ENCODE data around the gene FOXS1. TPM values are rescaled to one million over a fixed set of nuclear protein-coding genes. Genes with fewer than 3 reads are reported as not detected.

FOXS1 gene
- total RNA-seq, 2 experiments from 2014 or later = not detected

DNA sequence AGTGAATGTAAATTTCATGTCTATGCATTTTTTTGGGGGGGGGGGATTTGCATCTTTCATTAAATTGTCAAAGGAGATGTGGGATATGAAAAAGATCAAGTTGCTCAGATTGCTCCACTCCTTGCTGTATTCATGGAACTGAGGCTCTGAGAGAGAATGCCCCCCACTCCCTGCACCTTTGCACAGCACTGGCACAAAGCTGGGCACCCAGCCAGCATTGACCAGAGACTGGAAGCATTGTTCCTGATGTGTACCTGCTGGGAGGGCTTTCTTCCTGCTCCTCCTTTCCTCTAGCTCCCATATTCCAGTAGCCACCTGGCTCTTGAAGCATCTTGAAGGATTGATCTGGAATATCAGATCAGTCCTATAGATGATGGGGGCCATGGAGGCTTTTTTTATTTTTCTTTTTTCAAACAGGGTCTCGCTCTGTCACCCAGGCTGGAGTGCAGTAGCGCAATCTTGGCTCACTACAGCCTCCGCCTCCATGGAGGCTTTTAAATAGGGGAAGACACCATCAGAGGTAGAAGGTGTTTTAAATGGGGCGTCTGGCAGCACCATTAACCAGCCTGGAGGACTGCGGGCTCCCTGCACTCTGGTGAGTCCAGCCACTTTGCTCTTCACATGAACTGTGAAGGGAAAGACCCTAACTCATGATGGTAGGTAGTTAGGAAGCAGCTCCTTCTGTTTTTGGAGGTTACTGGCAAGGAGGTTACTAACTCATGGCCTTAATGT lies 14.0 kb upstream of the FOXS1 start:
- ChIA-PET POLR2A (interaction anchor here (1.2 kb wide), 1 partner anchor 172 kb away, joined by 3 read pairs; no protein-coding TSS in a partner anchor), CTCF (interaction anchor here (1.1 to 1.8 kb wide), 5 partner anchors 13 to 173 kb away, joined by 3 to 6 read pairs (median 4); partner anchors contain the start of gene PDRG1)
- no peak overlapping the region for H3K4me3 Mint-ChIP-seq
- H3K27me3 Mint-ChIP-seq = peaks cover 36% of the 10 kb centered on the region
- no peak overlapping the region for H3K27ac Mint-ChIP-seq
- DNase-seq = no peak
- peaks cover 12% of the 10 kb centered on the region for H3K4me1 Mint-ChIP-seq
- no peaks in the 10 kb centered on the region for H3K9me3 Mint-ChIP-seq
- no peaks in the 10 kb centered on the region for H3K36me3 Mint-ChIP-seq (ENCODE audit: low read depth)

DNA sequence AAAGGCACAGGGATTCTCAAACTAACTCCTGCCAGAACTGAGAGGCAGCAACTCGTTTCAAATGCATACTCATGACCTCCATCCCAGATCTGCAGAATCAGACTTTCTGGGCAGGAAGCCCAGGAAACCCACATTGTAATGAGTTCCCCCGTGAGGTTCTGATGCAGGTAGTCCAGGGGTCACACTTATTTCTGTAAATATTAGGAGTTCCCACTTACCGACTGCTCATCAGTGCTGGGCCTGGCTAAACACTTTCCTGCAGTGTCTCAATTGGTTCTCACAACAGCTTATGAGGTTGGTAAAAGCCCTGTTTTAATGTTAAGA lies 13.3 kb upstream of the FOXS1 start:
- Mint-ChIP-seq H3K27ac (no peak overlapping the region), H3K36me3 (ENCODE audit: low read depth) (no peaks in the 10 kb centered on the region), H3K4me1 (peaks cover 12% of the 10 kb centered on the region), H3K9me3 (no peaks in the 10 kb centered on the region), H3K4me3 (no peak overlapping the region), H3K27me3 (peaks cover 40% of the 10 kb centered on the region)
- DNase-seq = no peak
- CTCF ChIA-PET = interaction anchor here (1.8 kb wide), 1 partner anchor 21 kb away, joined by 4 read pairs; no protein-coding TSS in a partner anchor
- POLR2A ChIA-PET = no interaction called here

DNA sequence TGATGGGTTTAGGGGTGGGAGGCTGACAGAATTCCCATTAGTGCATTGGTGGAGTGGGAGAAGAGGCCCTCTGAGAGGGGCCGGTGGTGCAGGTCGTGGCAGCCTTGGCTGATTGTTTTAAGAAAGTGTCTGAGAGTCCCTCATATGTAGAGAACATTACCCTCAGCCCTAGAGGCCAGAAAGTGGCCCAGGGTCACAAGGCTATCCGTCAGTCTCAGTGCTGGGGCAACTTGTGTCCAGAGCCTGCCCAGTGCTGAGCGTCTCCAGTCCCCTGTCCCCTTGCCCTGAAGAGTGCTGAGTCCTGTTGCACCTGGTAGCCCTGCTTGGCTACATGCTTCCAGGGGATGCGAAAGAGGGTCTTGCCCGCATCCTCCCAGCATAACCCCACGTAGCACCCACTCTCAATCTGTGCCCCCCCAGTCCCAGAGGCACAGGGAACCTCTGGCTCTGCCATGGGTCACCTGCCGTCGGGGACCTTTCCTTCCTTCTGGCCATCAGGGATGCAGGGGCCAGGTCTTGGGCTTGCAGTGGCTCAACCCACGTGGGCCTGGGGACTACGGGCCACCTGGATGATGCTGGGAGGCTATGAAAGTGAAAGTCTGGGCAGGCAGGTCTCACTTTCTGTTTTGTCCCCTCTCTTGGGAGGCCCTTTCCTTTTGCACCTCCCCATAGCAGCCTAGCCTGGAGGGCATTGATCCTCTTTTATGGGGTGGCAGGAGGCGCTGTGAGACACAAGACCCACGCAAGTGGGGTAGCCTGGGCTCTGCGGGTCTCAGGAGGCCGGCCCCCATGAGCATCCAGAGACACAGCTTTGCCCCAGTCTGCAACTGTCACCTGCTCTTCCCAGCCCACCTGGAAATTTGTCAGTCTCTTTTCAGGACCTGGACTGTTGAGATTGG lies 12.7 kb upstream of the FOXS1 start:
- POLR2A ChIA-PET = no interaction called here
- no peak for DNase-seq
- H3K27me3 Mint-ChIP-seq = peaks cover 40% of the 10 kb centered on the region
- H3K36me3 Mint-ChIP-seq (ENCODE audit: low read depth) = no peaks in the 10 kb centered on the region
- no peaks in the 10 kb centered on the region for H3K9me3 Mint-ChIP-seq
- H3K4me1 Mint-ChIP-seq = peaks cover 12% of the 10 kb centered on the region
- H3K27ac Mint-ChIP-seq = no peak overlapping the region
- CTCF ChIA-PET = no interaction called here
- no peak overlapping the region for H3K4me3 Mint-ChIP-seq

GRCh38 chr20:31856516-31856915 lies 11.1 kb upstream of the FOXS1 start:
- Mint-ChIP-seq H3K27me3 (peaks cover 31% of the 10 kb centered on the region), H3K9me3 (no peaks in the 10 kb centered on the region), H3K27ac (no peak overlapping the region), H3K4me3 (no peak overlapping the region), H3K4me1 (peaks cover 7% of the 10 kb centered on the region), H3K36me3 (ENCODE audit: low read depth) (no peaks in the 10 kb centered on the region)
- CTCF ChIA-PET = interaction anchor here (0.9 to 6.3 kb wide), 4 partner anchors 10 to 234 kb away, joined by 3 to 49 read pairs (median 11); partner anchors contain the start of gene PDRG1
- no peak for DNase-seq
- POLR2A ChIA-PET = no interaction called here

DNA sequence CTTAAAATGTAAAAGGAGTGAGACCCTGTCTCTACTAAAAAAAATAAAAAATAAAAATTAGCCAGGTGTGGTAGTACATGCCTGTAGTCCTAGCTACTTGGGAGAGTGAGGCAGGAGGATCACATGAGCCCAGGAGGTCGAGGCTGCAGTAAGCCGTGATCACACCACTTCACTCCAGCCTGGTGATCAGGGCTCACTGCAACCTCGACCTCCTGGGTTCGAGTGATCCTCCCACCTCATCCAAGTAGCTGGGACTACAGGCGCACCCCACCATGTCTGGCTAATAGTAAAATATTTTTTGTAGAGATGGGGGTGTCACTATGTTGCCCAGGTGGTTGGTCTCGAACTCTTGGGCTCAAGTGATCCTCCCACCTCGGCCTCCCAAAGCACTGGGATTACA lies 8.1 kb upstream of the FOXS1 start:
- H3K36me3 Mint-ChIP-seq (ENCODE audit: low read depth) = no peaks in the 10 kb centered on the region
- H3K9me3 Mint-ChIP-seq = no peaks in the 10 kb centered on the region
- no peak overlapping the region for H3K27ac Mint-ChIP-seq
- CTCF ChIA-PET = interaction anchor here (0.6 to 6.3 kb wide), 13 partner anchors 9 to 799 kb away, joined by 3 to 49 read pairs (median 7); partner anchors contain the start of genes MYLK2 and PDRG1
- DNase-seq = no peak
- no peak overlapping the region for H3K4me3 Mint-ChIP-seq
- peaks cover 3% of the 10 kb centered on the region for H3K4me1 Mint-ChIP-seq
- peaks cover 33% of the 10 kb centered on the region for H3K27me3 Mint-ChIP-seq
- POLR2A ChIA-PET = no interaction called here

DNA sequence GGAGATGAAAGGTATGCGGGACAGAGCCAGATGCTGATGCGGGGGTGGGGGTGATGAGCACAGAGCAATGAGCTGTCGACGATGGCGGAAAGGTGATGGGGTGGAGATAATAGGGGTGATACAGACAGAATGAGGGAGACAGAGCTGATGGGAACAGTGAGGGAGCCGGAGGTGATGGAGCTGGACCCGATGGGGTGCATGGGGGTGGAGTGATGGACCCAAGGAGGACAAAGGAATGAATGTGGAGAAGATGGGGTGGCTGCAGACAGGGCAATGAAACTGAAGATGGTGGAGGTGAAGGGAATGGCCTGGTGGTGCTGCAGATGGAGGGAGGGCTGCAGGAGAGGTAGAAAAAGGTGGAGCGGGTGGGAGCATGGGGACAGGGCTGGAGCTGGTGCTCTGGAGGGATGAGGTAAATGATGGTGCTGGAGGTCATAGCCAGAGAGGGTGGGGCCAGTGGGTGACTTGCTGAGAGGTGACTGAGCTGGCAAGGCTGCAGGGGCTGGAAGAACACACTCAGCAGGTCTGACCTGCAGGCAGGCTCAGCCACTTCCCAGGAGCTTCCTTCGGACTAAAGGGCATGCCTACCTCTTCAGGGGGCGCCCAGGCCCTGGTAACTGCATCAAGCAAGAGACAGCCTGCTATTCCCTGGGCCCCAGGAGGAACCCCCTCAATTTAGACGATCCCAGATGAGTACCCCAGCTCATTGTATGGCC lies 6.0 kb upstream of the FOXS1 start:
- peaks cover 30% of the 10 kb centered on the region for H3K27me3 Mint-ChIP-seq
- CTCF ChIA-PET = interaction anchor here (0.7 to 6.3 kb wide), 14 partner anchors 10 to 257 kb away, joined by 3 to 49 read pairs (median 10); partner anchors contain the start of genes MYLK2 and PDRG1
- H3K27ac Mint-ChIP-seq = no peak overlapping the region
- DNase-seq = no peak
- no peak overlapping the region for H3K4me3 Mint-ChIP-seq
- POLR2A ChIA-PET = no interaction called here
- H3K36me3 Mint-ChIP-seq (ENCODE audit: low read depth) = no peaks in the 10 kb centered on the region
- H3K9me3 Mint-ChIP-seq = no peaks in the 10 kb centered on the region
- H3K4me1 Mint-ChIP-seq = peaks cover 2% of the 10 kb centered on the region

GRCh38 chr20:31849306-31849930 lies 4.0 kb upstream of the FOXS1 start:
- no peaks in the 10 kb centered on the region for H3K9me3 Mint-ChIP-seq
- CTCF ChIA-PET = interaction anchor here (0.9 to 4.7 kb wide), 5 partner anchors 12 to 103 kb away, joined by 3 to 54 read pairs (median 6); partner anchors contain the start of gene PDRG1
- DNase-seq = no peak
- H3K27ac Mint-ChIP-seq = no peak overlapping the region
- peaks cover 2% of the 10 kb centered on the region for H3K4me1 Mint-ChIP-seq
- H3K4me3 Mint-ChIP-seq = no peak overlapping the region
- peaks cover 30% of the 10 kb centered on the region for H3K27me3 Mint-ChIP-seq
- H3K36me3 Mint-ChIP-seq (ENCODE audit: low read depth) = no peaks in the 10 kb centered on the region
- POLR2A ChIA-PET = no interaction called here

- Mint-ChIP-seq H3K4me1 (peaks cover 2% of the 10 kb centered on the region), H3K9me3 (no peaks in the 10 kb centered on the region), H3K27me3 (peaks cover 25% of the 10 kb centered on the region), H3K27ac (no peak overlapping the region), H3K4me3 (no peak overlapping the region), H3K36me3 (ENCODE audit: low read depth) (no peaks in the 10 kb centered on the region)
- ChIA-PET CTCF (interaction anchor here (0.7 to 4.7 kb wide), 6 partner anchors 11 to 183 kb away, joined by 3 to 54 read pairs (median 3); partner anchors contain the start of gene MYLK2), POLR2A (interaction anchor here (1.9 kb wide), 1 partner anchor 11 kb away, joined by 6 read pairs; no protein-coding TSS in a partner anchor)
- DNase-seq = no peak
These were observed 2.9 kb upstream of the FOXS1 start for GRCh38 chr20:31848088-31848999.

DNA sequence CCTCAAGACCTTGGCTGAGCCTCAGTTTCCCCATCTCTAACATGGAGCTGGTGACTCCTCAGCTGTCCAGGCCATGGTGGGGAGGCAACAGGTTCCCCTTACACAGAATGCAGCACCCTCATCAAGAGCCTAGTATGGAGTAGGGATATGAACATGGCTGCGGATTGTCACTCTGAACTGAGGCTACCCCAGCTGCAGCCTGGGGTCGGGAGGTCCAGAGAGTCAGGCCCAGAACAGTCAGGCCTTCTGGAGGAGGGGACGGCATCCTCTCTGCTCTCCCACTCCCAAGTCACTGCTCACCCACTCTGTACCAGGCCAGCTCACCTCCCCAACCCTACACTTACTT lies 1.4 kb upstream of the FOXS1 start:
- Mint-ChIP-seq H3K9me3 (no peaks in the 10 kb centered on the region), H3K36me3 (ENCODE audit: low read depth) (no peaks in the 10 kb centered on the region), H3K4me3 (no peak overlapping the region), H3K27me3 (peaks cover 25% of the 10 kb centered on the region), H3K4me1 (peaks cover 2% of the 10 kb centered on the region), H3K27ac (no peak overlapping the region)
- CTCF ChIA-PET = interaction anchor here (0.6 to 4.7 kb wide), 25 partner anchors 9 to 251 kb away, joined by 3 to 54 read pairs (median 4); partner anchors contain the start of genes MYLK2 and PDRG1
- DNase-seq = no peak
- POLR2A ChIA-PET = interaction anchor here (0.9 to 1.9 kb wide), 2 partner anchors 9 to 23 kb away, joined by 3 to 6 read pairs; no protein-coding TSS in a partner anchor

DNA sequence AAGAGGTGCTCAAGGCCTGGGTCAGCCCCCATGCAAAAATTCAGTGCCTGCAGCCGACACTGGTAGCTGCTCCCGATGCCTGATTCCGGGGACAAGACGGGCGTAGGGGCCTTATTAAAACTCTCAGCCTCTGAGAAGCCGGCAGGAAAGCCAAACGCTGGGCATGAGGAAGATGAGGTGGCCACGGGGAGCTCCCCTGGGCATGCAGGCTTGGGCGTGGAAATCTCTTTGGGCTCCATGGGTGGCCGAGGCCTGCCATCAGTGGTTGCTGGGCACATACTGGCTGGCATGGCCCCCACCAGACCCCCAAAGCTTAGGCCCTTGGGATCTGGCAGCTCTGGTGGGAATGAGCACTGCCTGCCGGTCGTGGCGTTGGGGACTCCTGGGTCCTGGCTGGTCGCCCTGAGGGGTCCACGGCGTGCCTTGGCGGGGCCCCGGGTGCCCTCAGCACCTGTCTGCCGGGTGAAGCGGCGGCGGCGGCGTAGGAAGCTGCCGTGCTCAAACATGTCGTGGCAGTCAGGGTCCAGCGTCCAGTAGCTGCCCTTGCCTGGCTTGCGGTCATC lies 586 bp downstream of the FOXS1 start:
- Mint-ChIP-seq H3K36me3 (ENCODE audit: low read depth) (no peaks in the 10 kb centered on the region), H3K9me3 (no peaks in the 10 kb centered on the region), H3K27me3 (peaks cover 9% of the 10 kb centered on the region), H3K27ac (no peak overlapping the region), H3K4me3 (no peak overlapping the region), H3K4me1 (peaks cover 2% of the 10 kb centered on the region)
- POLR2A ChIA-PET = no interaction called here
- no peak for DNase-seq
- CTCF ChIA-PET = interaction anchor here (0.8 to 4.7 kb wide), 3 partner anchors 22 to 107 kb away, joined by 3 to 54 read pairs (median 4); partner anchors contain the start of gene PDRG1

DNA sequence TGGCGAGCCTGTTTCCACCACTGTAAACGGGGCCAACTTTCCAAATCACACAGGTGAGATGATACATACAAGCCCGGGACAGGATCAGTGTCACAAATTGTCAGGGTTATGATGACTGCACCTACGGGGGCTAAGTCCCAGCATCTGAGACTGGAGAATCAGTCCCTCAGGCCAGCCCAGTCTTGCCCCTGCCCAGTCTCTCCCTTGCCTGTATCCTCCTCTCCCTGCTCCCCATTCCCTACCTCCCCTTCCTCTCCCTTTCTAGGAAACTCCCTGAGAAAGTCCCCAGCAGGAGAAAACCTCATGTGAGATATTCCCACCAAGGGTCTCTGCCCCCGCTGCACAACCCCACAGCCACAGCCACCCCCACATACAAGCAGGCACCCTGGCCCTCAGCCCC lies 1.5 kb downstream of the FOXS1 start:
- ChIA-PET CTCF (no interaction called here), POLR2A (no interaction called here)
- Mint-ChIP-seq H3K36me3 (ENCODE audit: low read depth) (no peaks in the 10 kb centered on the region), H3K27me3 (peaks cover 5% of the 10 kb centered on the region), H3K4me3 (no peak overlapping the region), H3K27ac (no peak overlapping the region), H3K4me1 (peaks cover 2% of the 10 kb centered on the region), H3K9me3 (no peaks in the 10 kb centered on the region)
- no peak for DNase-seq
